ENCODE data around the gene SNN. TPM values are rescaled to one million over a fixed set of nuclear protein-coding genes. Genes with fewer than 3 reads are reported as not detected.
A peak's percentile ranks its signal among the peaks of the same experiment; 100 is the strongest.

The SNN gene
- total and polyA plus RNA-seq, 9 of the 15 experiments (the other 6 are each of a cell fraction or from before 2014, with no cell fraction given), result 0.07 to 2.9 (median 1.9) TPM

- TF ChIP-seq ESRRA (IDR thresholded peaks at IDR 0.05; ENCODE audit: borderline replicate concordance, low read depth) (0 out of 2 replicates have a peak, but pooled peaks have one; percentile 35), STAT5B (CRISPR knock-in tag; IDR thresholded peaks at IDR 0.05) (no peak), CTBP1 (IDR thresholded peaks at IDR 0.05; ENCODE audit: borderline replicate concordance) (peak; percentile 78), AFF1 (IDR thresholded peaks at IDR 0.05; ENCODE audit: low read depth in 1 of 2, partially characterized antibody in 2 of 2) (peak; percentile 67 to 88), RCOR1 (IDR thresholded peaks at IDR 0.05; ENCODE audit: borderline replicate concordance in 1 of 2, low read depth in 2 of 2, low read length in 2 of 2) (peak in 1 of 2 experiments; percentile 83; a peak in 2 of 4 replicates), SNAPC5 (CRISPR knock-in tag; IDR thresholded peaks at IDR 0.05) (no peak), ELK3 (CRISPR knock-in tag; IDR thresholded peaks at IDR 0.05) (no peak), DACH1 (IDR thresholded peaks at IDR 0.05; ENCODE audit: partially characterized antibody) (no peak), ZNF277 (CRISPR knock-in tag; IDR thresholded peaks at IDR 0.05; ENCODE audit: borderline replicate concordance) (no peak), KHSRP (IDR thresholded peaks at IDR 0.05) (no peak), PCBP1 (IDR thresholded peaks at IDR 0.05; ENCODE audit: low read depth, low read length, poor library complexity, severe bottlenecking) (no peak), SMAD2 (IDR thresholded peaks at IDR 0.05; ENCODE audit: low read depth, low read length) (no peak), ZNF274 (IDR thresholded peaks at IDR 0.05; ENCODE audit: borderline replicate concordance, low read depth, low read length) (no peak), ZNF586 (CRISPR knock-in tag; conservative IDR thresholded peaks at IDR 0.05) (no peak)
These were observed 40.3 kb upstream of the SNN start (continued) for GRCh38 chr16:11627822-11628457.

Data from K562 (cell line).